Panc1 (cell line): ENCODE data around the gene OCEL1. TPM values are rescaled to one million over a fixed set of nuclear protein-coding genes. Genes with fewer than 3 reads are reported as not detected.
A peak's percentile ranks its signal among the peaks of the same experiment; 100 is the strongest.

Experiments used
- ATAC-seq: fragments of 200-7000 bp; cut with Tn5 transposase; 2 replicates; pipeline ENCODE4 v1.9.1; 2020; ENCODE audit warnings: mild to moderate bottlenecking, moderate library complexity
- BruUV-seq: library from RNA; stranded (reverse); fragments of 400-500 nt; replicated peaks from 2 replicates; lab custom pipeline; 2021; lab: Mats Ljungman, UMichigan
- CTCF ChIA-PET: fragments of 300-600 bp; sonication (Branson Sonifier 250); formaldehyde crosslinking; loops from one replicate; lab custom pipeline; 2022; ENCODE audit warnings: antibody characterized with exemption; lab: Charles Lee
- POLR2A ChIA-PET: fragments of 300-600 bp; sonication (Branson Sonifier 250); formaldehyde crosslinking; loops from one replicate; lab custom pipeline; 2022; ENCODE audit warnings: antibody characterized with exemption; lab: Charles Lee
- DNase-seq: peaks from one replicate; pipeline ENCODE4 v3.0.0-alpha.2; 2010; ENCODE audit warnings: low read depth, low spot score
- H3K27ac ChIP-seq: 2 replicates; pipeline ENCODE4 v1.5.1; 2011; ENCODE audit warnings: mild to moderate bottlenecking, low read length, inconsistent platforms
- H3K27me3 ChIP-seq: fragments of 200-500 bp; sonication (Bioruptor generic); 2 replicates; pipeline ENCODE4 v1.6.0; 2014; ENCODE audit warnings: low read length, inconsistent platforms; ENCODE audit not compliant: control insufficient read depth, insufficient read depth
- H3K36me3 ChIP-seq: fragments of 200-500 bp; sonication (Bioruptor generic); 2 replicates; pipeline ENCODE4 v1.5.1; 2014; ENCODE audit warnings: inconsistent platforms, mild to moderate bottlenecking, low read length, moderate library complexity; ENCODE audit not compliant: control insufficient read depth, insufficient read depth
- H3K4me1 ChIP-seq: 2 replicates; pipeline ENCODE4 v1.5.1; 2011; ENCODE audit warnings: inconsistent platforms, mild to moderate bottlenecking, low read length, moderate library complexity; ENCODE audit not compliant: control insufficient read depth, insufficient read depth
- H3K4me3 ChIP-seq, 2 experiments: 2 replicates each; pipeline ENCODE4 v1.5.1; 2011 to 2012; ENCODE audit warnings: low read depth in 2 of 2, low read length in 2 of 2, mild to moderate bottlenecking in 2 of 2, inconsistent platforms in 1 of 2, moderate library complexity in 1 of 2
- H3K9me3 ChIP-seq: fragments of 200-500 bp; sonication (Bioruptor generic); 2 replicates; pipeline ENCODE4 v1.5.1; 2014; ENCODE audit warnings: low read depth, mild to moderate bottlenecking, inconsistent platforms, low read length, moderate library complexity; ENCODE audit not compliant: control insufficient read depth, insufficient read depth
- POLR2AphosphoS5 ChIP-seq: IDR thresholded peaks from 2 replicates; pipeline ENCODE4 v1.6.1; 2012; ENCODE audit warnings: mild to moderate bottlenecking, low read depth, low read length, moderate library complexity
- SIN3A ChIP-seq: IDR thresholded peaks from 2 replicates; pipeline ENCODE4 v1.6.1; 2012; ENCODE audit warnings: low read depth, mild to moderate bottlenecking, low read length, moderate library complexity, borderline replicate concordance; ENCODE audit not compliant: insufficient read depth
- TCF7L2 ChIP-seq: IDR thresholded peaks from 2 replicates; pipeline ENCODE4 v1.6.1; 2011; ENCODE audit warnings: mild to moderate bottlenecking, low read depth, low read length, inconsistent platforms
- in situ Hi-C: cut with HindIII; loops from 2 replicates; pipeline ENCODE4 v1.10.0; 2016; ENCODE audit warnings: low sequenced_read_pairs, low pct_unique_long_range_greater_than_20kb
- intact Hi-C: fragments of 100-400 bp; cut with micrococcal nuclease; formaldehyde crosslinking; loops from one replicate; pipeline ENCODE4 v1.10.0; 2022; ENCODE audit not compliant: unreplicated experiment
- total RNA-seq: library from RNA; stranded (reverse); gene quantifications from one replicate; pipeline ENCODE4 v1.2.1, GENCODE V29; 2021; ENCODE audit not compliant: unreplicated experiment
- TF ChIP-seq, protein P1 (sequence below), 2 experiments: IDR thresholded peaks; 2 replicates each; pipeline ENCODE4 v1.6.1; 2011 to 2012; ENCODE audit warnings: low read depth in 2 of 2, control low read depth in 1 of 2, low read length in 1 of 2, mild to moderate bottlenecking in 1 of 2, moderate library complexity in 1 of 2; ENCODE audit not compliant: insufficient read depth in 1 of 2
- TF ChIP-seq, protein P2 (sequence below): fragments of 450-650 bp; IDR thresholded peaks from 2 replicates; pipeline ENCODE4 v1.5.1; 2017; ENCODE audit warnings: mild to moderate bottlenecking

Gene OCEL1
- total RNA-seq, 1 experiment from 2014 or later: 37.1 TPM

DNA sequence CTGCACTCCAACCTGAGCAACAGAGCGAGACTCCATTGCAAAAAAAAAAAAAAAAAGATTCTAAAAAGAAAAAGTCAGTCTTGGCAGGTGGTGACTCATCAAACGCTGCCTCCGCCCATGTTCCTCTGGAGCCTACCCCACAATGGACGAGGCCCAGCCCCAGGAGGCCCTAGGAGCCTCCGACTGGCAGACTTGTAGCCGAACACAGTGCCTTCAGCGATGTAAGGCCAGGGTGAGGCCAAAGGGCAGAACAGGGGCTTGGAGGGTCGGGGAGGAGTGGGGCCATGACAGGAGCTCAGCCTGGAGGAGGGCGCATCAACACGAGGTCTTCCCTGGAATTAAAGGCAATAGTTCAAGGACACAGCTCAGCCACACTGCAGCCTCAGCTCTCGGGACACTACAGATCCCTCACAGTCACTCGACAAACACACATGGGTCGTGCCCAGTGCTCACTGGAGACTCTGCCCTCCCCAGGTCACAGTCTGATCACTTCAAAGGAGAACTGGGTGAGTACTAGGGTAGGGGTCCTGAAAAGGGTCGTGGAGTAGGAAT, 5.7 kb upstream of the OCEL1 start:
- TF ChIP-seq, protein P1, sequence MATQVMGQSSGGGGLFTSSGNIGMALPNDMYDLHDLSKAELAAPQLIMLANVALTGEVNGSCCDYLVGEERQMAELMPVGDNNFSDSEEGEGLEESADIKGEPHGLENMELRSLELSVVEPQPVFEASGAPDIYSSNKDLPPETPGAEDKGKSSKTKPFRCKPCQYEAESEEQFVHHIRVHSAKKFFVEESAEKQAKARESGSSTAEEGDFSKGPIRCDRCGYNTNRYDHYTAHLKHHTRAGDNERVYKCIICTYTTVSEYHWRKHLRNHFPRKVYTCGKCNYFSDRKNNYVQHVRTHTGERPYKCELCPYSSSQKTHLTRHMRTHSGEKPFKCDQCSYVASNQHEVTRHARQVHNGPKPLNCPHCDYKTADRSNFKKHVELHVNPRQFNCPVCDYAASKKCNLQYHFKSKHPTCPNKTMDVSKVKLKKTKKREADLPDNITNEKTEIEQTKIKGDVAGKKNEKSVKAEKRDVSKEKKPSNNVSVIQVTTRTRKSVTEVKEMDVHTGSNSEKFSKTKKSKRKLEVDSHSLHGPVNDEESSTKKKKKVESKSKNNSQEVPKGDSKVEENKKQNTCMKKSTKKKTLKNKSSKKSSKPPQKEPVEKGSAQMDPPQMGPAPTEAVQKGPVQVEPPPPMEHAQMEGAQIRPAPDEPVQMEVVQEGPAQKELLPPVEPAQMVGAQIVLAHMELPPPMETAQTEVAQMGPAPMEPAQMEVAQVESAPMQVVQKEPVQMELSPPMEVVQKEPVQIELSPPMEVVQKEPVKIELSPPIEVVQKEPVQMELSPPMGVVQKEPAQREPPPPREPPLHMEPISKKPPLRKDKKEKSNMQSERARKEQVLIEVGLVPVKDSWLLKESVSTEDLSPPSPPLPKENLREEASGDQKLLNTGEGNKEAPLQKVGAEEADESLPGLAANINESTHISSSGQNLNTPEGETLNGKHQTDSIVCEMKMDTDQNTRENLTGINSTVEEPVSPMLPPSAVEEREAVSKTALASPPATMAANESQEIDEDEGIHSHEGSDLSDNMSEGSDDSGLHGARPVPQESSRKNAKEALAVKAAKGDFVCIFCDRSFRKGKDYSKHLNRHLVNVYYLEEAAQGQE (IDR thresholded peaks at IDR 0.05; ENCODE audit: insufficient read depth in 1 of 2, low read depth in 2 of 2, low read length in 1 of 2): no peak
- peak; percentile 21; the same call in 1 of the 2 replicates for TF ChIP-seq POLR2AphosphoS5
- in situ Hi-C loops (no loop called here), intact Hi-C loops (loop anchor here (10.0 kb wide), 1 partner anchor 65 kb away; the partner anchor contains the start of gene ANKLE1)
- ChIA-PET POLR2A (no interaction called here), CTCF (no interaction called here)
- BruUV-seq: no TSS peak
- H3K9me3 ChIP-seq: no peaks in the 10 kb centered on the region
- ATAC-seq: no peak
- no peak overlapping the region for H3K4me3 ChIP-seq
- H3K27ac ChIP-seq: no peak overlapping the region
- H3K36me3 ChIP-seq: no peaks in the 10 kb centered on the region
- no peak for DNase-seq
- H3K27me3 ChIP-seq: no peaks in the 10 kb centered on the region
- H3K4me1 ChIP-seq: no peaks in the 10 kb centered on the region

DNA sequence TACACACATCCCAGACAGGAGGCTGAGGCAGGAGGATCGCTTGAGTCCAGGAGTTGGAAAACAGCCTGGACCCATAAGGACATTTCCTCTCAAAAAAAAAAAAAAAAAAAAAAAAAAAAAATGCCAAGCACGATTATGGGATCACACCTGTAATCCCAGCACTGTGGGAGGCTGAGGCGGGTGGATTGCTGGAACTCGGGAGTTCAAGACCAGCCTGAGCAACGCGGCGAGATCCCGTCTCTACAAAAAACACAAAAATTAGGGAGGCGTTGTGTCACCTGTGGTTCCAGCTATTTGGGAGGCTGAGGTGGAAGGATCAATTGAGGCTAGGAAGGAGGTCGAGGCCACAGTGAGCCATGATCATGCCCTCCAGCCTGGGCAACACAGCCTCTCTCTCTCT, 973 bp upstream of the OCEL1 start:
- ChIA-PET CTCF (no interaction called here), POLR2A (no interaction called here)
- intact Hi-C loops: loop anchor here (10.0 kb wide), 1 partner anchor 60 kb away; the partner anchor contains the start of gene ANKLE1
- peak overlapping the region in 1 of 2 experiments; percentile 76; a peak in 2 of 4 replicates for H3K4me3 ChIP-seq
- no peak overlapping the region for H3K27ac ChIP-seq
- ATAC-seq: no peak
- no TSS peak for BruUV-seq
- H3K36me3 ChIP-seq: no peaks in the 10 kb centered on the region; the same call in 1 of the 2 replicates
- peaks cover 4% of the 10 kb centered on the region for H3K4me1 ChIP-seq
- DNase-seq: no peak
- no peaks in the 10 kb centered on the region for H3K9me3 ChIP-seq
- no peaks in the 10 kb centered on the region for H3K27me3 ChIP-seq
- in situ Hi-C loops: no loop called here
- TF ChIP-seq TCF7L2: no peak
- no peak for TF ChIP-seq POLR2AphosphoS5

DNA sequence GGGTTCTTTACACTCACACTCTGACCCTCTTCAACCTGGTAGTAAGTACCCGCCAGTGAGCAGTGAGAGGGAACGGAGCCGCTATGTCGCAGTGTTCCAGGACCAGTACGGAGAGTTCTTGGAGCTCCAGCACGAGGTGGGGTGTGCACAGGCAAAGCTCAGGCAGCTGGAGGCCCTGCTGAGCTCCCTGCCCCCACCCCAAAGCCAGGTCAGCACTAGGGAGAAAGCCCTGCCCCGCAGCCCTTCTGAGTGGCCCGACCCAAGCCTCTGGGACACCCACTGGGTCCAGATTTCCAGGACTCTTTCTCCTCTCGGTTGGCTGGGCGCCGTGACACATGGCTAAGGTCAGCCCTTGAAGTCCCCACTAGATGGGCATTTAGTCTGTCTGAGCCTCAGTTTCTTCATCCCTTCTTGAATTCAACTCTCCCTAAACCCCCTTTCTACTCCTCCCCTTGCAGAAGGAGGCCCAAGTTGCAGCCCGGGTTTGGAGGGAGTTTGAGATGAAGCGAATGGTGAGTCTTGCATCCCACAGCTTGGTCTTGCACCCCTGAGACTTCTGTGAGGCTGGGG, 1.9 kb downstream of the OCEL1 start:
- no peaks in the 10 kb centered on the region; the same call in 1 of the 2 replicates for H3K36me3 ChIP-seq
- intact Hi-C loops: loop anchor here (10.0 kb wide), 1 partner anchor 57 kb away; the partner anchor contains the start of gene ANKLE1
- POLR2A ChIA-PET: interaction anchor here (0.6 kb wide), 1 partner anchor 726 kb away, joined by 17 read pairs; no protein-coding TSS in a partner anchor
- H3K4me1 ChIP-seq: peaks cover 4% of the 10 kb centered on the region
- TF ChIP-seq TCF7L2 (no peak), SIN3A (no peak), POLR2AphosphoS5 (peak; percentile 31; the same call in 1 of the 2 replicates)
- TF ChIP-seq, protein P1 (IDR thresholded peaks at IDR 0.05; ENCODE audit: insufficient read depth in 1 of 2, low read depth in 2 of 2, low read length in 1 of 2): no peak
- TF ChIP-seq, protein P2, sequence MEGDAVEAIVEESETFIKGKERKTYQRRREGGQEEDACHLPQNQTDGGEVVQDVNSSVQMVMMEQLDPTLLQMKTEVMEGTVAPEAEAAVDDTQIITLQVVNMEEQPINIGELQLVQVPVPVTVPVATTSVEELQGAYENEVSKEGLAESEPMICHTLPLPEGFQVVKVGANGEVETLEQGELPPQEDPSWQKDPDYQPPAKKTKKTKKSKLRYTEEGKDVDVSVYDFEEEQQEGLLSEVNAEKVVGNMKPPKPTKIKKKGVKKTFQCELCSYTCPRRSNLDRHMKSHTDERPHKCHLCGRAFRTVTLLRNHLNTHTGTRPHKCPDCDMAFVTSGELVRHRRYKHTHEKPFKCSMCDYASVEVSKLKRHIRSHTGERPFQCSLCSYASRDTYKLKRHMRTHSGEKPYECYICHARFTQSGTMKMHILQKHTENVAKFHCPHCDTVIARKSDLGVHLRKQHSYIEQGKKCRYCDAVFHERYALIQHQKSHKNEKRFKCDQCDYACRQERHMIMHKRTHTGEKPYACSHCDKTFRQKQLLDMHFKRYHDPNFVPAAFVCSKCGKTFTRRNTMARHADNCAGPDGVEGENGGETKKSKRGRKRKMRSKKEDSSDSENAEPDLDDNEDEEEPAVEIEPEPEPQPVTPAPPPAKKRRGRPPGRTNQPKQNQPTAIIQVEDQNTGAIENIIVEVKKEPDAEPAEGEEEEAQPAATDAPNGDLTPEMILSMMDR: no peak
- ATAC-seq (peak; percentile 15; the same call in 1 of the 2 replicates), DNase-seq (no peak)
- no peaks in the 10 kb centered on the region for H3K9me3 ChIP-seq
- in situ Hi-C loops: no loop called here
- H3K27me3 ChIP-seq: no peaks in the 10 kb centered on the region
- peak overlapping the region; percentile 72 for H3K27ac ChIP-seq
- peak overlapping the region; percentile 61 to 76; a peak in 3 of 4 replicates for H3K4me3 ChIP-seq
- CTCF ChIA-PET: interaction anchor here (0.6 kb wide), 1 partner anchor 152 kb away, joined by 4 read pairs; the partner anchor contains the start of gene MYO9B
- BruUV-seq: TSS peak; percentile 94
